Stimulated activated CD4-positive, alpha-beta T cell treated with anti-CD3 and anti-CD28 coated beads, Interleukin-12 subunit alpha, Interleukin-12 subunit beta, amount 100 ng/mL, for 4 hours (primary cell): ENCODE data around the gene FGF18.

Experiments
- DNase-seq: peaks from one replicate; pipeline ENCODE4 v3.0.0-alpha.2; 2020

Gene FGF18

DNA sequence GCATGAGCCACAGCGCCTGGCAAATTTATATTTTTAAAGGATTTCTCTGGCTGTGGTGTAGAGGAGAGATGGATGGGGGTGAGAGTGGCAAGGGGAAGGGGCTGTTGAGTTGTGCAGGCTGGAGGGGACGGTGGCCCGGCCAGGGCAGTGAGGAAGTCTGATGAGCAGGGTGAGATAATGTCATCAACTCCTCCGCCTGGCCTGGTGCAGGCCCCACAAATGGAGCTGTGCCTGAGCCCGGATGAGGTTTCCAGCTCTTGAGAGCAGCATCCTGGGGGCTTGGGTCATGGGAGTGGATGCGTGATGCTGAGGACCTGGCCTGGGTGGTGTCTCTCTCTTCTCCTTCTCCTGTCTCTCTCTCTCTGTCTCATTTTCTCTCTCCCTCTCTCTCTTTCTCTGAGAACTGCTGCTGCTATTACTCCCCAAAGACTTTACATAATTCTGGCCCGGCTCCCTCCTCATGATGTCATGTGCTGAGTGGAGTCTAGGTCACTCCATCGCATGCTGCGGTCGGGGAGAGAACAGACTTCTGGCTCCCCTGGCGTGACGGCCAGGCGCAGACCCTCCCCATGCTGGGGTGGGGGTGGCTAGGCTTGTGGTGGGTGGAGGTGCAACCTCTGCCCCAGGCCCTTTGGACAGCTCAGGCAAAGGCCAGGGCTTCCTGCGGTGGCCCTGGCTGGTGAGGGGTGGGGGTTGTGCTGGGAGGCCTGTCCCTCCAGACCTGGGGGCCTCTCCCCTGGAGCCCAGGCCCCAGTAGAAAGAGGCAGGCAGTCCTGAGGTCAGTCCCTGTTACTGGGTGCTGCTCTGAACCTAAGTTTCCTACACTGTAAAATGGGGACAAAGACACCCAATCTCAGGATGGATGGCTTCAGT lies 26.4 kb downstream of the FGF18 start:
- DNase-seq: no peak

DNA sequence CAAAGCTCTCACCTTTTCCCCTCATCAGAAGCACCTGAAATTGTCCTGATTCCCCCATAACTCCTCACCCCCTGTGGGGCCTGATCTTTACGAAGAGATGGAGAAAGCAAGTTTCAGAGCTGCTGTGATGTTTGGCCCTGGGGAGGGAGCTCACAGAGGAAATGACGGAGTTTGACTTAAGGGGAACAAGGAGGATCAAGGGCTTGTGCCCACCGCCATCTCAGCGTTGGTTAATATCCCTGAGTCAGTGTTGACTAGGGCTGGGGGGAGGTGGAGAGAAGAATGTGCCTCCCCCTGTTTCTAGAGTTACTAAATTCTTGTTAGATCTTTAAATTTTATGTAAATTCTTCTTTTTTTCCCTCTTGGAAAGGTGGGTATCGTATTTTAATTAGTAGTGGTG lies 27.8 kb downstream of the FGF18 start:
- DNase-seq: no peak

- DNase-seq: no peak
Observed at GRCh38 chr5:171449426-171449825, 30.0 kb downstream of the FGF18 start.

GRCh38 chr5:171450423-171451331 lies 31.2 kb downstream of the FGF18 start:
- DNase-seq: peak; percentile 12

GRCh38 chr5:171451421-171451820 lies 32.0 kb downstream of the FGF18 start:
- no peak for DNase-seq

DNA sequence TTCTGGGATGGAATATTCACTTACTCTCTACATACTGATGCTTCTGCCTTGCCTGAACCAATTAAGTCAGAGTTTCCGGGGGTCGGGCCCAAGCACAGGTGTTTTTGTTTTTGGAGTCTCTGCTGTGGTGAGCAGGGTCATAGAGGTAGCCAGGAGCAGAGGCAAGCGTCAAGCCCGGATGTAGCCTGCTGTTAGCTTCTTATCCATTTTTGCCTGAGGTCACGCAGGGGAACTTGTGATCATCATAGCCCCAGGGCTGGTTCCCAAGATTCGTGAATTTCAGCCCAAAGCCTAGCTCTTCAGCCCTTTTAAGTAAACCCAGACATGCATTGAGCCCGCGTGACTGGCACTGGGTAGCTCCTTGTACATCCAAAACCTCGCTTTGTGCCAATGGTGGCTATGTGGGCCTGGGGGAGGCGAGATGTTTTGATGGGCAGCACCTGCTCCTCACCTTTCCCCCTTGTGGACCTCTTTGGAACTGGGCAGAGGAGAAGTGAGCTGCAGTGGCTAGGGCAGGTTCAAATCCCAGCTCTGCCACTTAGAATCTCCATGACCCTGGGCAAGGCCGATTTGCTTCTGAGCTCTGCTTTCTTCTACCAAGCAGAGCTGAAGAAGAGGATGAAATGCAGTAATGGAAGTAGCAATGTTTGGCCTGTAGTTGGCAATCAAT lies 33.7 kb downstream of the FGF18 start:
- no peak for DNase-seq

DNA sequence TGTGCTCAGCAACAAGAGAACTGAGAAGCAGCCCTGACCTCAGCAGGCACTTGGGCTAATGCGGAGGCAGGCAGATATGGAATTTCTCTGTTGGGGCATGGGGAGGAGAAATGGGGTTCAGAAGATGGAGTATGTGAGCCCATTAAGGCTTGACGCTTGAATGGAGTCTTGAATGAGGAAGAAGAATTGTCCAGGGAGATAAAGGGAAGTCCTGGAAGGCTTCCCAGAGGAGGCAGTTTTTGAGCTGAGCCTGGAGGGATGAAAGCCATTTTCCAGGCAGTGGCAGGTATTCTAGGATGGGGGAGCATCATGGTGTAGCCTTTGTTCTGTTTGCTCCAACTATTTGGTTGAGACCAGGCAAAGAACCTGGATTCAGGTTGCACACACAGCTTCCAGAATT lies 34.5 kb downstream of the FGF18 start:
- no peak for DNase-seq

GRCh38 chr5:171454549-171454948 lies 35.1 kb downstream of the FGF18 start:
- no peak for DNase-seq

- no peak for DNase-seq
Observed at GRCh38 chr5:171455522-171455921, 36.1 kb downstream of the FGF18 start.

DNA sequence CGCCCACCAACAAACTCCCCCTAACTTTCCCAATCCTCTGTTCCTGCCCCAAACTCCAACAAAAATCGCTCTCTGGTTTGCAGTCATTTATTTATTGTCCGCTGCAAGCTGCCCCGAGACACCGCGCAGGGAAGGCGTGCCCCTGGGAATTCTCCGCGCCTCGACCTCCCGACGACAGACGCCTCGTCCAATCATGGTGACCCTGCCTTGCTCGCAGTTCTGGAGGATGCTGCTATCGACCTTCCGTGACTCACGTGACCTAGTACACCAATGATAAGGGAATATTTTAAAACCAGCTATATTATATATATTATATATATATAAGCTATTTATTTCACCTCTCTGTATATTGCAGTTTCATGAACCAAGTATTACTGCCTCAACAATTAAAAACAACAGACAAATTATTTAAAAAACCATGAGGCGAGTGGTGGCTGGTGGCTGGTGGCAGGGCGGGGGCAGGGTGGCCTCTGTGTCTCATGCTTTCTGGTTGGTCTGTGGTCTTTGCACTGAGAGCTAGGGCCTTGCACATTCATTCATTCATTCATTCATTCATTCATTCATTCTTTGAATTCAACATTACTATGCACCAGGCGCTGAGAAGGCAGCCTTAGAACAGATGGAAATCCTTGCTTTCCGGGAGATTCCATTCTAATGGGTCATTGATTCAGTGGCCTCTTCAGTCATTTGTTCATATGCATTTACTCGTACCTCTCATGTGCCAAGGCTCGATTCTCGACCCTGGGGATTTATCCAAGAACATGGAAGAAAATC lies 37.9 kb downstream of the FGF18 start:
- no peak for DNase-seq

DNA sequence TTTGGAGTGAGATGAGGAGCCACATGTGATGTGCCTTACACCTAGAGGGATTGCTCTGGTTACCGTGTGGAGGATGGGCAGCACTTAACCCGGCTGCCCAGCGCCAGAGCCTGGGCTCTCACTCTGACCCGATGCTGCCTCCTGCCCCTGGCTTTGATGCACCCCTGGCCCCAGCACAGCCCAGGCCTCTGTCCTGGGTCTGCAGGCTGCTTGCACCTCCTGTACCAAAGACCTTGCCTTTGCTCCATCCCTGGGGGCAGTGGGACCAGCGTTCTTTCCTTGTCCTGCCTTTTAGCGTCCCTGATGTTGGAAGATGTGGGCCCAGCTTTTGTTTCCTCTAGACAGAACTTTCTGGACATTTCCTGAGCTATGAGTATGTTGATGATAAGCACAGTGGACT lies 40.4 kb downstream of the FGF18 start:
- DNase-seq: no peak

DNA sequence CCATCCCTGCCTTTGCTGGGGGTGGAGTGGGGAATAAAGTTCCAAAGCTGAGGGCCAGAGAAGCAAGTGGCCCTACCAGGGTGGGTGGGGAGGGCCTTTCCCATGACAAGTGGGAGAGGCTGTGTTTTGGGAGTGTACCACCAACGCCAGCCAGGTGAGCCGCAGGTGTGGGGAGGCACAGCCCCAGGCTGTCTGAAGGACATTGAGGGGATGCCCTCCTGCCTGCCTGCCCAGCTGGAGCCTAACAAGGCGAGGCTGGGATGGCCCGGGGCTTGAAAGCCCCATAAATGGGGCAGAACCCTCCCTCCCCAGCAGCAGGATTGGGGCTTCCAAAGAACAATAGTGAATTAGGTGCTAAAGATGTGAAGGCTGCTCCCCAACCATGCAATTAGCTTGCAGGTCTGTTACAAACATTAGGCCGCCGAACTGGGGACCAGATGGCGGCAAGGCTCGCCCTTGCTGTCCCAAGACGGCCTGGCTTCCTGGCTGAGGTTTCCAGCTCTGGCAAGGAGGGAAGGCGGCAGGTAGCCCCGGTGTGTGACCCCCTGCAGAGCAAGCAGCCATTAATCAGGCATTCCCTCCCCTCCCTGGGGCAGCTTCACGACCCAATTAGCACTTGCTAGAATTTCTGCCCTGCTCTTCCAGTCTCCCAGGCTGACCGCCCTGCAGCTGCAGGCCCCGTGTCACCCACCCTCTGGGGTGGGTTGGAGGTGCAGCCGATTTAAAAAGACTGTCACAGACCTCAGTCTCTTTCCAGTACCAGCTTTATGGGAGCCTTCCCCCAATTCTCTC lies 42.9 kb downstream of the FGF18 start:
- no peak for DNase-seq

GRCh38 chr5:171462928-171463861 lies 43.7 kb downstream of the FGF18 start:
- DNase-seq: no peak

- no peak for DNase-seq
Observed at GRCh38 chr5:171463862-171464229, 44.4 kb downstream of the FGF18 start.

GRCh38 chr5:171464829-171465228 lies 45.4 kb downstream of the FGF18 start:
- no peak for DNase-seq

DNA sequence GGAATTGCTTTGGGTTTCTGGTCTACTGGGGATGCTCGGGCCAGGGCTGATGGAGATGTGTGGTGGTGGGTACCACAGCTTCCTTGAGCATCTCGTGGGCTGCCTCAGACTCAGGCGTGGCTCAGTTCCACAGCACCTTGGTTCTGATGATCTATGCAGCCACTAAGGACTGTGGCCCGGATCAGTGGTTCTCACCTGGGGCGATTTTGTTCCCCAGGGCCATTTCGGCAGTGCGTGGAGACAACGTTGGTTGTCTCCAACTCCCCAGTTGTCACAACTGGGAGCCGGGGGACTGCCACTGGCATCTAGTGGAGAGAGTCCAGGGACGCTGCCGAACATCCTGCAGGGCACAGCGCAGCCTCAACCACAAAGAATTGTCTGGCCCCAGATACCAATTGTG lies 47.7 kb downstream of the FGF18 start:
- no peak for DNase-seq

- DNase-seq: no peak
Observed at GRCh38 chr5:171469326-171469725, 49.9 kb downstream of the FGF18 start.

GRCh38 chr5:171470420-171470819 lies 51.0 kb downstream of the FGF18 start:
- no peak for DNase-seq

GRCh38 chr5:171474230-171474813 lies 54.9 kb downstream of the FGF18 start:
- DNase-seq: no peak

- no peak for DNase-seq
Observed at GRCh38 chr5:171475596-171475995, 56.1 kb downstream of the FGF18 start.
